Panc1 (cell line): Measurements from ENCODE around the gene BICDL2. TPM values are rescaled to one million over a fixed set of nuclear protein-coding genes. Genes with fewer than 3 reads are reported as not detected.

Source experiments
- ATAC-seq: fragments of 200-7000 bp; cut with Tn5 transposase; 2 replicates; pipeline ENCODE4 v1.9.1; 2020; ENCODE audit warnings: mild to moderate bottlenecking, moderate library complexity
- BruUV-seq: library from RNA; stranded (reverse); fragments of 400-500 nt; replicated peaks from 2 replicates; lab custom pipeline; 2021; lab: Mats Ljungman, UMichigan
- CTCF ChIA-PET: fragments of 300-600 bp; sonication (Branson Sonifier 250); formaldehyde crosslinking; loops from one replicate; lab custom pipeline; 2022; ENCODE audit warnings: antibody characterized with exemption; lab: Charles Lee
- POLR2A ChIA-PET: fragments of 300-600 bp; sonication (Branson Sonifier 250); formaldehyde crosslinking; loops from one replicate; lab custom pipeline; 2022; ENCODE audit warnings: antibody characterized with exemption; lab: Charles Lee
- DNase-seq: peaks from one replicate; pipeline ENCODE4 v3.0.0-alpha.2; 2010; ENCODE audit warnings: low read depth, low spot score
- H3K27ac ChIP-seq: 2 replicates; pipeline ENCODE4 v1.5.1; 2011; ENCODE audit warnings: mild to moderate bottlenecking, low read length, inconsistent platforms
- H3K27me3 ChIP-seq: fragments of 200-500 bp; sonication (Bioruptor generic); 2 replicates; pipeline ENCODE4 v1.6.0; 2014; ENCODE audit warnings: low read length, inconsistent platforms; ENCODE audit not compliant: control insufficient read depth, insufficient read depth
- H3K36me3 ChIP-seq: fragments of 200-500 bp; sonication (Bioruptor generic); 2 replicates; pipeline ENCODE4 v1.5.1; 2014; ENCODE audit warnings: inconsistent platforms, mild to moderate bottlenecking, low read length, moderate library complexity; ENCODE audit not compliant: control insufficient read depth, insufficient read depth
- H3K4me1 ChIP-seq: 2 replicates; pipeline ENCODE4 v1.5.1; 2011; ENCODE audit warnings: inconsistent platforms, mild to moderate bottlenecking, low read length, moderate library complexity; ENCODE audit not compliant: control insufficient read depth, insufficient read depth
- H3K4me3 ChIP-seq, 2 experiments: 2 replicates each; pipeline ENCODE4 v1.5.1; 2011 to 2012; ENCODE audit warnings: low read depth in 2 of 2, low read length in 2 of 2, mild to moderate bottlenecking in 2 of 2, inconsistent platforms in 1 of 2, moderate library complexity in 1 of 2
- H3K9me3 ChIP-seq: fragments of 200-500 bp; sonication (Bioruptor generic); 2 replicates; pipeline ENCODE4 v1.5.1; 2014; ENCODE audit warnings: low read depth, mild to moderate bottlenecking, inconsistent platforms, low read length, moderate library complexity; ENCODE audit not compliant: control insufficient read depth, insufficient read depth
- CTCF ChIP-seq: fragments of 450-650 bp; IDR thresholded peaks from 2 replicates; pipeline ENCODE4 v1.5.1; 2017; ENCODE audit warnings: mild to moderate bottlenecking
- POLR2AphosphoS5 ChIP-seq: IDR thresholded peaks from 2 replicates; pipeline ENCODE4 v1.6.1; 2012; ENCODE audit warnings: mild to moderate bottlenecking, low read depth, low read length, moderate library complexity
- REST ChIP-seq, 2 experiments: IDR thresholded peaks; 2 replicates each; pipeline ENCODE4 v1.6.1; 2011 to 2012; ENCODE audit warnings: low read depth in 2 of 2, control low read depth in 1 of 2, low read length in 1 of 2, mild to moderate bottlenecking in 1 of 2, moderate library complexity in 1 of 2; ENCODE audit not compliant: insufficient read depth in 1 of 2
- SIN3A ChIP-seq: IDR thresholded peaks from 2 replicates; pipeline ENCODE4 v1.6.1; 2012; ENCODE audit warnings: low read depth, mild to moderate bottlenecking, low read length, moderate library complexity, borderline replicate concordance; ENCODE audit not compliant: insufficient read depth
- TCF7L2 ChIP-seq: IDR thresholded peaks from 2 replicates; pipeline ENCODE4 v1.6.1; 2011; ENCODE audit warnings: mild to moderate bottlenecking, low read depth, low read length, inconsistent platforms
- in situ Hi-C: cut with HindIII; loops from 2 replicates; pipeline ENCODE4 v1.10.0; 2016; ENCODE audit warnings: low sequenced_read_pairs, low pct_unique_long_range_greater_than_20kb
- intact Hi-C: fragments of 100-400 bp; cut with micrococcal nuclease; formaldehyde crosslinking; loops from one replicate; pipeline ENCODE4 v1.10.0; 2022; ENCODE audit not compliant: unreplicated experiment
- total RNA-seq: library from RNA; stranded (reverse); gene quantifications from one replicate; pipeline ENCODE4 v1.2.1, GENCODE V29; 2021; ENCODE audit not compliant: unreplicated experiment

Gene BICDL2
- total RNA-seq, 1 experiment from 2014 or later, result 0.21 TPM

GRCh38 chr16:3021449-3022207 lies 15.1 kb downstream of the BICDL2 start:
- DNase-seq (peak; percentile 68), ATAC-seq (peak; percentile 45)
- Histone ChIP-seq H3K27me3 (no peaks in the 10 kb centered on the region), H3K4me1 (peaks cover 16% of the 10 kb centered on the region), H3K36me3 (peaks cover 9% of the 10 kb centered on the region), H3K4me3 (peak overlapping the region; percentile 94 to 95), H3K27ac (peak overlapping the region; percentile 99), H3K9me3 (no peaks in the 10 kb centered on the region)
- BruUV-seq, result TSS peak; percentile 88
- in situ Hi-C loops, result no loop called here
- POLR2A ChIA-PET, result interaction anchor here (0.6 kb wide), 1 partner anchor 21 kb away, joined by 5 read pairs; no protein-coding TSS in a partner anchor
- CTCF ChIA-PET, result no interaction called here
- TF ChIP-seq TCF7L2 (no peak), POLR2AphosphoS5 (peak; percentile 5; the same call in 1 of the 2 replicates), REST (IDR thresholded peaks at IDR 0.05; ENCODE audit: insufficient read depth in 1 of 2, low read depth in 2 of 2, low read length in 1 of 2) (no peak), SIN3A (0 out of 2 replicates have a peak, but pooled peaks have one; percentile 14), CTCF (peak; percentile 63)
- intact Hi-C loops, result no loop called here

- H3K27ac ChIP-seq, result peak overlapping the region; percentile 99
- peaks cover 9% of the 10 kb centered on the region for H3K36me3 ChIP-seq
- in situ Hi-C loops (no loop called here), intact Hi-C loops (no loop called here)
- no peaks in the 10 kb centered on the region for H3K27me3 ChIP-seq
- peak; percentile 26 for ATAC-seq
- peak overlapping the region; percentile 94 to 95 for H3K4me3 ChIP-seq
- H3K9me3 ChIP-seq, result no peaks in the 10 kb centered on the region
- TF ChIP-seq SIN3A (peak; percentile 63; the same call in 1 of the 2 replicates), TCF7L2 (no peak), POLR2AphosphoS5 (peak; percentile 46)
- ChIA-PET CTCF (interaction anchor here (0.5 to 1.2 kb wide), 3 partner anchors 8 to 246 kb away, joined by 3 to 5 read pairs (median 5); no protein-coding TSS in a partner anchor), POLR2A (interaction anchor here (0.6 kb wide), 2 partner anchors 20 to 1135 kb away, joined by 5 to 10 read pairs; no protein-coding TSS in a partner anchor)
- BruUV-seq, result no TSS peak
- H3K4me1 ChIP-seq, result peaks cover 16% of the 10 kb centered on the region
- peak; percentile 69 for DNase-seq
These were observed 15.9 kb downstream of the BICDL2 start for GRCh38 chr16:3020604-3021448.
